ENCODE results near the gene ZEB1.

GRCh38 chr10:31507427-31507826 lies 188.4 kb downstream of the ZEB1 start:
- no peak for TF ChIP-seq EZH2 (IDR thresholded peaks at IDR 0.05)
- no peak for TF ChIP-seq CTCF (IDR thresholded peaks at IDR 0.05)
- TF ChIP-seq EZH2phosphoT487 (IDR thresholded peaks at IDR 0.05): no peak

Data from neural progenitor cell (in vitro differentiated cells).